ENCODE measurements around the gene CCDC148.
A peak's percentile ranks its signal among the peaks of the same experiment; 100 is the strongest.

Gene CCDC148

DNA sequence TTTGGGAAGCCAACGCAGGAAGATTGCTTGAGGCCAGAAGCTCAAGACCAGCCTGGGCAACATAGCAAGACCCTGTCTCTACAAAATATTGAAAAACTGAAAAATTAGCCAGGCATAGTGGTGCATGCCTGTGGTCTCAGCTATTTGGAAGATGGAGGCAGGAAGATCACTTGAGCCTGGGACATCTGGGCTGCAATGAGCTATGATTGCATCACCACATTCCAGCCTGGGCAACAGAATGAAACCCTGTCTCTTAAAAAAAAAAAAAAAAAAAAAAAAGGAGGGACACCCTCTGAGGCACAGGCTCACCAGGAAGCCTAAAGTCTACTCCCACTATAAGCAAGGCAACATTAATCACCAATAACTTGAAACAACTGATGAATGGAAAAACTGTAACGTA is 151.1 kb downstream of the CCDC148 start:
- no peak overlapping the region for H3K4me3 ChIP-seq (ENCODE audit: low read depth, low read length)
- TF ChIP-seq, protein P1, sequence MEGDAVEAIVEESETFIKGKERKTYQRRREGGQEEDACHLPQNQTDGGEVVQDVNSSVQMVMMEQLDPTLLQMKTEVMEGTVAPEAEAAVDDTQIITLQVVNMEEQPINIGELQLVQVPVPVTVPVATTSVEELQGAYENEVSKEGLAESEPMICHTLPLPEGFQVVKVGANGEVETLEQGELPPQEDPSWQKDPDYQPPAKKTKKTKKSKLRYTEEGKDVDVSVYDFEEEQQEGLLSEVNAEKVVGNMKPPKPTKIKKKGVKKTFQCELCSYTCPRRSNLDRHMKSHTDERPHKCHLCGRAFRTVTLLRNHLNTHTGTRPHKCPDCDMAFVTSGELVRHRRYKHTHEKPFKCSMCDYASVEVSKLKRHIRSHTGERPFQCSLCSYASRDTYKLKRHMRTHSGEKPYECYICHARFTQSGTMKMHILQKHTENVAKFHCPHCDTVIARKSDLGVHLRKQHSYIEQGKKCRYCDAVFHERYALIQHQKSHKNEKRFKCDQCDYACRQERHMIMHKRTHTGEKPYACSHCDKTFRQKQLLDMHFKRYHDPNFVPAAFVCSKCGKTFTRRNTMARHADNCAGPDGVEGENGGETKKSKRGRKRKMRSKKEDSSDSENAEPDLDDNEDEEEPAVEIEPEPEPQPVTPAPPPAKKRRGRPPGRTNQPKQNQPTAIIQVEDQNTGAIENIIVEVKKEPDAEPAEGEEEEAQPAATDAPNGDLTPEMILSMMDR (conservative IDR thresholded peaks at IDR 0.05; ENCODE audit: low read depth, low read length): no peak
- DNase-seq (ENCODE audit: low read depth): peak; percentile 42

DNA sequence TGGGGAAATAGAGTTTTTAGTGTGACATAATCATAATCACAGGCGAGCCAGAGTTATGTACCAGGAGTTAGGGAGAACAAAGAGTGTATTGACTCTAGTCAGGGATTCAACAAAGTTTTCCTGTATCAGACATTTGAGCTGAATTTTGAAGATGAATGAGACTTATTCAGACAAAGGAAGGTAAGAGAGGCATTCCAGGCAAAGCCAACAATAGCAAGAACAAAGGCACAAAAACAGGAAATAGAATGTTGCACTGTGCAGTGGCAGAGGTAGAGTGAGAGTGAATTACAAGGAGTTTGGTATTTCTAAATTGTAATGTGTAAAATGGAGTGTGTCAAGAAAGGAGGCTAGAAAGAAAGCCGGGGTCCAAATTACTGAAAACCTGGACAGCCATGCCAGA is 156.2 kb downstream of the CCDC148 start:
- H3K4me3 ChIP-seq (ENCODE audit: low read depth, low read length): no peak overlapping the region
- TF ChIP-seq, protein P1 (conservative IDR thresholded peaks at IDR 0.05; ENCODE audit: low read depth, low read length): no peak
- no peak for DNase-seq (ENCODE audit: low read depth)

DNA sequence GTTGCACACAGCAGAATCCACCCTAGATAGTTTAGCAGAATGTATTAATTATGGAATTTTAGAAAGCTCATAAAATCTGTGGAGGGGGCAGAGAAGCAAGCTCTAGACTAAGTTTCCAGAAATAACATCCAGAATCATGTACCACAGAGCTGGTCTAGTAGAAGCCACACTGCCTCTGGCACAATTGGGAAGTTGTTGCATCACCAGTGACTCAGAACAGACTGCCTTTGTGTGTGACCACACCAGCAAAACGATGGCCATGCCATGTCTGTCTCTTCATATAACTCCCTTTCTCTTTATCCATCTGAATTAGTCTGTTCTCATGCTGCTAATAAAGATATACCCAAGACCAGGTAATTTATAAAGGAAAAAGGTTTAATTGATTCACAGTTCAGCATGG is 158.9 kb downstream of the CCDC148 start:
- H3K4me3 ChIP-seq (ENCODE audit: low read depth, low read length): no peak overlapping the region
- DNase-seq (ENCODE audit: low read depth): no peak
- TF ChIP-seq, protein P1 (conservative IDR thresholded peaks at IDR 0.05; ENCODE audit: low read depth, low read length): no peak

DNA sequence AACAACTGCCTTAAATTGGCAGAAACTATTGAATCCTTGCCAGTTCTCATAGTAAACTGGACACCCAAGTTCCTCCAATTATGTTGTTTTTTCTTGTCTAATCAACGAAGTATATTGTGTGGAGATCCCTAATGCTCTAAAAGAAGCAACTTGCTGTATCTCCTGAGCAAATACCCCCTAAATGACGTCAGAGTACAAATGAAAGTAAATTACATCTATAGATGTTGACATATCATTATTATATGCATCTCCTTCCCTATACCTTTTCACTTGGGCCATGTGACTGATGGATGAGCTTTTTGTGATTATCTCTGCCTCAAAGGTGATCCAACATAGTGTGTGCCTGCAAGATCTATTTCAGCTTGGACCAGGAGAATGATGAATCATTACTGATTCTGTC is 159.4 kb downstream of the CCDC148 start:
- no peak overlapping the region for H3K4me3 ChIP-seq (ENCODE audit: low read depth, low read length)
- DNase-seq (ENCODE audit: low read depth): no peak
- TF ChIP-seq, protein P1 (conservative IDR thresholded peaks at IDR 0.05; ENCODE audit: low read depth, low read length): no peak

DNA sequence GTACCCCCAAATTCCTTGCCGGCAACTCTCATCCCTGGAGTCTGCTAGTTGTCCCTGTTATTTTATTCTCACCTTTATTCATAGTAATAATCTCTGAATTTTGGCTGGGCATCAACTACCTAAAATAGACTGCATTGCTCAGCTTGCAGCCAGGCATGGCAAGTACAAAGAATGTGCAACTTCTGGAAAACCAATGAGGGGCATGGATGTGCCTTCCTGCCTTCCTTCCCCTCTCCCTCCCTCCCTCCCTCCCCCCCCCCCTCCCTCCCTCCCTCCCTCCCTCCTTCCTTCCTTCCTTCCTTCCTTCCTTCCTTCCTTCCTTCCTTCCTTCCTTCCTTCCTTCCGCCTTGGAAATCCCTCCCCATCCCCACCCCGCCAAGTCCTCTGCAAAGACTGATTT is 162.8 kb downstream of the CCDC148 start:
- H3K4me3 ChIP-seq (ENCODE audit: low read depth, low read length): no peak overlapping the region
- no peak for DNase-seq (ENCODE audit: low read depth)
- TF ChIP-seq, protein P1 (conservative IDR thresholded peaks at IDR 0.05; ENCODE audit: low read depth, low read length): no peak

DNA sequence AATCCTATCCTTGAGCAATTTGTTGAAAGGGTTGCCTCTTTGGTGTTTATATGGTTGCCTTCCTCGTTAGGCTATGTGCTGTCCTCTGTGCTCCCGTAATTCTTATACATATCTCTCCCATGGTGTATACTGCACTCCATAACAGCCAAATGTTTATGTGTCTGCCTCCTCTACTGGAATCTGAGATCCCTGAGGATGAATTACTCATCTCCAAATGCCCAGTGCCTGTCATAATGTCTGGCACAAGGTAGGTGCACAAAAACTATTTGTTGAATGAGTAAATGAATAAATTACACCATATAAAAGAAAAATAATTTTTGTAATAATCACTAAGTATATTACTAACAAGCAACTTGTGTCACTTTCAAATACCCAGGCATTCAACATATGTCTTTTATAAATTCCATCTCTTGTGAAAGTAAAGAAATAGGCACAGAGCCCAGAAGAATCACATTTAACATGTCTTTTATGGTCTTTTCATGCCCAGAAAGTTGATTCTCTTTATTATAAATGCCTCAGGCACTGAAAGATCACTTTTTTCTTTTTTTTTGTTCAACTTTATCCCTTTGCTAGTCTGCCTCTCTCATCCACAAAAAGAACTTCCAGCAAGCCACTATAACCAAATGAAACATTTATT is 164.9 kb downstream of the CCDC148 start:
- H3K4me3 ChIP-seq (ENCODE audit: low read depth, low read length): no peak overlapping the region
- DNase-seq (ENCODE audit: low read depth): no peak
- TF ChIP-seq, protein P1 (conservative IDR thresholded peaks at IDR 0.05; ENCODE audit: low read depth, low read length): no peak

DNA sequence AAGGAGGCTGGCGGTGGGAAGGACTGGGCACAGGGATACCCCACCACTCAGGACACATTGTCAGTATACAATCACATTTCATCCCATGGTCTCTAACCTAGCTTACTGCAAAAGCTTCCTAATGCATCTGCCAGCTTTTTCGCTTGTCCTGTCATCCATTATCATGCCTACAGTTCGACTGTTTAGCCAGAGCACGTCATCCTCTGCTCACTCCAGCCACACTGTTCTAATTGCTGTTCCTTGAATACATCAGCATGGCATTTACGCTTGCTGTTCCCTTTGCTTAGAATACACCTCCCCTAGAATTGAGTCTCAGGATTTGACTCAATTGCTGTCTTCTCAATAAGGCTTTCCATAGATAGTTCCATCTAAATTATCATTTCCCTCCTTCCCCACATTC is 166.3 kb downstream of the CCDC148 start:
- TF ChIP-seq, protein P1 (conservative IDR thresholded peaks at IDR 0.05; ENCODE audit: low read depth, low read length): no peak
- no peak overlapping the region for H3K4me3 ChIP-seq (ENCODE audit: low read depth, low read length)
- DNase-seq (ENCODE audit: low read depth): no peak

Measured in choroid plexus epithelial cell (primary cell).